Heart left ventricle (tissue), 13 donors: ENCODE data around the gene CNGB1.

Experiments
- POLR2A ChIP-seq, 2 donors: fragments of 450-650 bp; IDR thresholded peaks; one replicate each; pipeline ENCODE4 v1.6.1; 2017; ENCODE audit warnings: antibody characterized with exemption in 2 of 2, mild to moderate bottlenecking in 2 of 2, moderate library complexity in 2 of 2
- TF ChIP-seq, protein P1 (sequence below), 12 donors: fragments of 200-600 bp; sonication (generic) in 4 of 12; IDR thresholded peaks; one replicate each; pipeline versions ENCODE4 v1.5.0 to v1.8.0; 2018 to 2022; ENCODE audit warnings: antibody characterized with exemption in 12 of 12, mild to moderate bottlenecking in 5 of 12
- donor health status: ischemic (EF 13 %, LVEDD 7.1; RV severe dilation, severe dysfunction).
- donor health status: DM: no; HTN: yes; CAD: no.
- donor health status: DM: no; HTN: no; CAD: no.
- donor health status: ischemic (EF 25% LVEDD 6.9; RV normal size, moderate dysfunction).
- donor health status: ischemic (EF 25% LVEDD 5.7; RV mildly dilated, moderate dysfunction).
- donor health status: ischemic (EF 35%, LVEDD 5.7; RV mildly dilated, moderate dysfunction).
- donor health status: nonischemic (EF 11% LVEDD 7.7; RV severe dilation, severe dysfunction).
- donor health status: DM: yes; HTN: yes; CAD: no.
- donor health status: PGD.
- donor health status: ischemic (EF 29% LVEDD 5.4; RV normal size, mild dysfunction).
- donor health status: nonischemic (EF 23%, LVEDD 6.1; RV moderate dilation, normal function).

DNA sequence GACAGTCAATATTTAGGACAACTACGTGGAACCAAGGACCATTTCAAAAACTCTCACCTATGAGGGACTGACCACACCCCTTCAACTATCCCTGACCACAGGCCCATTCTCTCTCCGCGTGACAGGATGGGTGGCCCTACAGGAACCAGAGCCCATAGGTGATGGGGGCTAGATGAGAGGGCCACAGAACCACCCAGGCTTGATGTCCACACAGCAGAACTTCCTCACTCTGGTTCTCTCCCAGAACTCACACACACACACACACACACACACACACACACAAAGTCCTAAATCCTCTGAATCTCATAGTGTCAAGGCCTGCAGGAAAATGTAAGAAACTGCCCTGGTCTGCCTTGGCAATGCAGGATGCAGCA lies 28.1 kb upstream of the CNGB1 start:
- no peak for TF ChIP-seq POLR2A (IDR thresholded peaks at IDR 0.05)
- TF ChIP-seq, protein P1, sequence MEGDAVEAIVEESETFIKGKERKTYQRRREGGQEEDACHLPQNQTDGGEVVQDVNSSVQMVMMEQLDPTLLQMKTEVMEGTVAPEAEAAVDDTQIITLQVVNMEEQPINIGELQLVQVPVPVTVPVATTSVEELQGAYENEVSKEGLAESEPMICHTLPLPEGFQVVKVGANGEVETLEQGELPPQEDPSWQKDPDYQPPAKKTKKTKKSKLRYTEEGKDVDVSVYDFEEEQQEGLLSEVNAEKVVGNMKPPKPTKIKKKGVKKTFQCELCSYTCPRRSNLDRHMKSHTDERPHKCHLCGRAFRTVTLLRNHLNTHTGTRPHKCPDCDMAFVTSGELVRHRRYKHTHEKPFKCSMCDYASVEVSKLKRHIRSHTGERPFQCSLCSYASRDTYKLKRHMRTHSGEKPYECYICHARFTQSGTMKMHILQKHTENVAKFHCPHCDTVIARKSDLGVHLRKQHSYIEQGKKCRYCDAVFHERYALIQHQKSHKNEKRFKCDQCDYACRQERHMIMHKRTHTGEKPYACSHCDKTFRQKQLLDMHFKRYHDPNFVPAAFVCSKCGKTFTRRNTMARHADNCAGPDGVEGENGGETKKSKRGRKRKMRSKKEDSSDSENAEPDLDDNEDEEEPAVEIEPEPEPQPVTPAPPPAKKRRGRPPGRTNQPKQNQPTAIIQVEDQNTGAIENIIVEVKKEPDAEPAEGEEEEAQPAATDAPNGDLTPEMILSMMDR (IDR thresholded peaks at IDR 0.05): no peak
